GM19099 (cell line): ENCODE results near the gene SAMD8.

Source experiments
- POLR2A ChIP-seq: IDR thresholded peaks from 3 replicates; pipeline ENCODE4 v1.6.1; 2011; ENCODE audit warnings: low read depth; ENCODE audit not compliant: insufficient read length; ENCODE audit errors: extremely low read depth

Gene SAMD8

GRCh38 chr10:75076348-75076747 lies 35.1 kb upstream of the SAMD8 start:
- TF ChIP-seq POLR2A, result no peak

DNA sequence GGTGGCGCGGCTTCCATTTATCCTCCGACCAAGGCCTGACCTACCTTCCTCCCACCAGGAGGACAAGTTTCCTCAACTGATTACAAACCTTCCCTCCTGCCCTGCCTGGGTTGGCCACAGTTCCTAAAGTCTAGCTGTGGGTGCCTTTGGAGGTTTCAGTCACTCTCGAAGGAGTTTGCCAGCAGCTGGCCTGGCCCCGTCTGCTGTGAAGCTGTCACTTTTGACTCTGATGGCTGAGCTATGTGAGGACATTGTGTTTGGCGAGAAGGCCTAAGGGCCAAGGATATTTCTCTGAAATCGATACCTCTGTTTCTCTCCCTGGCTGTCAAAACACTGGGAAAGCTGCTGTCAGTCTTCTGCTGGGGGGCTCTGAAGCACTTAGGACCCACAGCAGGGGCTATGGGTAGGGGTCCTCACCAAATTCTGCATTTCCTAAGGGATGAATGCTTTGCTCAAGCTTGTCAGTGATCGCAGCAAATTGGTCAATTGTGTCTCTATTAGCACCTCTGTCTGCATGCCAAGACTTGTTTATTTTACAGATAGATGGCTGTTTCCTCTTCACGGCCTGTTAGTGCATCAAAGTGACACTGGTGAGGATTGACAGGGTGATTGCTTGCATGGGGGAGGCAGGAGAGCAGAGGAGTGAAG lies 31.9 kb upstream of the SAMD8 start:
- no peak for TF ChIP-seq POLR2A

DNA sequence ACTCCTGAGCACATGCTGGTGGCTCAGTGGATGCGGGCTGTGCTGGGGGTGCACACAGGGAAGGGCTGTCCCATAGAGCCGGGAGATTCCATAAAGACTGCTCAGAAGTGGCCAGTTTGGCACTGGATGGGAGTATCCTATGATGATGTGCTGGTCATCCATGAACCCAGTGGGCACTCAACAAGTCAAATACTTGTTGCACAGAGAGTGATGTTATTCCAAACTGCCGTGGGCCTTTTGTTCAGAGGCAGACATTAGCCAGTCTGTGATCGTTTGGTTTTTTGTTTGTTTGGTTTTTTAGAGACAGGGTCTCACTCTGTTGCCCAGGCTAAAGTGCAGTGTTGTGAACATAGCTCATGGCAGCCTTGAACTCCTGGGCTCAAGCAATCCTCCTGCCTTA lies 30.9 kb upstream of the SAMD8 start:
- no peak for TF ChIP-seq POLR2A

- no peak for TF ChIP-seq POLR2A
These were observed 30.1 kb upstream of the SAMD8 start for GRCh38 chr10:75081379-75081778.

GRCh38 chr10:75083972-75084833 lies 27.3 kb upstream of the SAMD8 start:
- no peak for TF ChIP-seq POLR2A

DNA sequence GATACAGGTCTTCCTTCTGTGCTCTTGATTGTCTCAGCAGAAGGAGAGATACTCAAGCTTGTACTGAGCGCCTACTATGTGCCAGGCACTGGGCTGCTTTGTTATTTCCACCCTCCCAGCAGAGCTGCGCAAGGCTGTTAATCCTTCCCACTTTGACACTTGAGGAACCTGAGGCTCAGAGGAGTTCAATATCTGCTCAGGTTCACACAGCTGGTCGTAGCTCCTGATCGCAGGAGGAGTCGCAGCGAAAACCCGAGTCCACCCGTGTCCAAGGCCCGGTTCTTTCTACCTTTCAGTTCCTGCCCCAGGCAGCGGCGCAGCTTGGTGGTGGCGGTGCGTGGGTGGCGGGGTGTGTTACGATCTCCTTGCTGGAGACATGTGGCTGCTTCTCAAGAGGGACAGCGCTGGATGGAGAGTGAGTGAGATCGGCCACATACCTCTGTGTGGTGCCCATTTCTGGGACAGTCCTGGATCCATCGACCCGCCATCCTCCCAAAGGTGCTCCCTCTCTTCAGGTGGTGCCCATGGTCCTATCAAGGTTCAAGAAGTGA lies 26.5 kb upstream of the SAMD8 start:
- no peak for TF ChIP-seq POLR2A

GRCh38 chr10:75086278-75086934 lies 25.1 kb upstream of the SAMD8 start:
- no peak for TF ChIP-seq POLR2A

- TF ChIP-seq POLR2A, result no peak
These were observed 22.8 kb upstream of the SAMD8 start for GRCh38 chr10:75088640-75089039.

- TF ChIP-seq POLR2A, result no peak
These were observed 21.8 kb upstream of the SAMD8 start for GRCh38 chr10:75089634-75090033.

DNA sequence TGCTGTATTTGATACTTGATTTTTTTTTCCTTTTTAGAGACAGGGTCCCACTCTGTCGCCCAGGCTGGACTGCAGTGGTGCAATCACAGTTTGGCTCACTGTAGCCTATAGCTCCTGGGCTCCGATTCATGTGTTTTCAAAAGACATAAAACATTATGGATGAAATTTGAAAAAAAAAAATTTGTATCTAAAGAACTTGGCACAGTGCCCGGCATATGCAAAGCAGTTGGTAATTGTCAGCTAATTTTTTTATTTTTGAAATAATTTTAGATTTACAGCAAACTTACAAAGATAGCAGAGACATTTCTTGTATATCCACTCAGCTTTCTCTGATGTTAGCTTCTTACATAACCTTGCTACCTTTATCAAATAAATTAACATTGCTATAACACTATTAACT lies 20.3 kb upstream of the SAMD8 start:
- no peak for TF ChIP-seq POLR2A

DNA sequence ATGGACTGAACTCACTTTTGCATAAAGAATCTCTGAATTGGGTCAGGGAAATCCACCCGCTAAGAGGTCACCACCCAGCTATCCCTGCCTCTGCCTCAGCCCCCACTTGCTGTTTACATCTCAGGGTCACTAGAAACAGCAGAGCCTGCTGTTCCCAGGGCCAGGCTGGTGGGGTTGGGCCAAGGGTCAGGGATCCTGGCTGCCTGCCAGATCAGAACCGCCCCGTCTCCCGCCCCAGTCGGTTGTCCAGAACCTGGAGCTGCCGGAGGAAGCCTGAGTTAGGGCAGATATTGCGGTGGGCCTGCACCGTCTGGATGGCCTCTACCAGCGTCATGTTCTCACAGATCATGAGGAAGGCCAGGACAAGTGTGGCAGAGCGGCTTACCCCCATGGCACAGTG lies 17.0 kb upstream of the SAMD8 start:
- no peak for TF ChIP-seq POLR2A

- no peak for TF ChIP-seq POLR2A
These were observed 15.8 kb upstream of the SAMD8 start for GRCh38 chr10:75095631-75096030.

DNA sequence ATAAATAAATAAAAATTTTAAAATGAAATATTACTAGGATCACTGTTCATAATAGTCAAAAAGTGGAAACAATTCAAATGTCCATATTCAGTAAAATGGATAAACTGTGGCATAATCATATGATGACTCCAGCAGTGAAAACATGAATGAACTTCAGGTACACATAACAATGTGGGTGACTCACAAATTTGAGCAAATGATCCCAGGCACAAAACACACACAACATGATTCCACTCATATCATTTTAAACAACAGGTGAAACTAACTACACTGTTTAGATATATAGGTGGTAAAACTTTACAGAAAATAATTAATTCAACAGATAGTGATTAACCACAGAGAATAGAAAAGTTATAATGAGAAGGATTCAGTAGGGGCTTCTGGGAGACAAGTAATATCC lies 14.7 kb upstream of the SAMD8 start:
- TF ChIP-seq POLR2A, result no peak

DNA sequence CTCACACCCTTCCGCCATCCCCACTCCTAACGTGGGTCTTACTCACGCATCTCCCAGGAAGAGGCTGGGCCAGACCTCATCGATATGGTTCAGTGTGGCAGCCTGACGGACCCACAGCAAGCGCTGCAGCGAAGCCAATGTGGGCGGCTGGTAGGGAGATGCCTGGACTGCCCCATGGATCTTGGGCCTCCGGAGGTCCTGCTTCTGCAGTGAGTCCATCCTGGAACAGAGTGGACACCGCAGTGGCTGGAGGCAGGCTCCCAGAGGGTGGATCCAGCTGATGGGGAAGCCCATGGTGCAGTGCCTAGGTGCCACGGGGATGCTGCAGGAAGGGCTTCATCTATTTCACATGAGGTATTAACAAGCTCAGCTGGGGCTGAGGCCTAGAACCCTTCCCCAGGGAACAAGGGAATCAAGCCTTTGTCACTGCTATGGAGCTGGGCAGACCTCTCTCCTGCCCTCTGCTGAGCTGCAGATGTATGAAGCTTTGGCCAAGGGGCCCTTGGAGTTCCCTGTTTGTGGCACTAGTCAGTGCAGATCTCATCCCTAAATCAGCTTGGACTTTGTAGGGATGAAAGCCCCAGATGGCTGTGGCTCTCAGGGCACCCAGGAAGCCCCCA lies 13.7 kb upstream of the SAMD8 start:
- no peak for TF ChIP-seq POLR2A
